Esophagus muscularis mucosa (tissue), 4 donors: ENCODE results near the gene PAQR4. TPM values are rescaled to one million over a fixed set of nuclear protein-coding genes. Genes with fewer than 3 reads are reported as not detected.

ENCODE experiments used
- DNase-seq: peaks from one replicate; pipeline ENCODE4 v3.0.0-alpha.2; 2017; ENCODE audit errors: extremely low spot score
- H3K27ac ChIP-seq, 4 donors: fragments of 200-600 bp; sonication (generic); replicated peaks in 1 of 4; 1 replicate in 3 of 4; 2 replicates in 1 of 4; pipeline ENCODE4 v1.5.1; 2016 to 2019; ENCODE audit warnings: mild to moderate bottlenecking in 1 of 4
- H3K27me3 ChIP-seq, 4 donors: fragments of 200-600 bp; sonication (generic); one replicate each; pipeline versions ENCODE4 v1.5.1 to v1.6.0; 2016 to 2019
- H3K36me3 ChIP-seq, 4 donors: fragments of 200-600 bp; sonication (generic); one replicate each; pipeline ENCODE4 v1.5.1; 2016 to 2019
- H3K4me1 ChIP-seq, 4 donors: fragments of 200-600 bp; sonication (generic); one replicate each; pipeline ENCODE4 v1.5.1; 2016 to 2019
- H3K4me3 ChIP-seq, 4 donors: fragments of 200-600 bp; sonication (generic); 1 replicate in 2 of 4; 2 replicates in 2 of 4; pipeline ENCODE4 v1.5.1; 2016 to 2019; ENCODE audit warnings: mild to moderate bottlenecking in 4 of 4, moderate library complexity in 1 of 4
- H3K9me3 ChIP-seq, 4 donors: fragments of 200-600 bp; sonication (generic); 1 replicate in 3 of 4; 2 replicates in 1 of 4; pipeline ENCODE4 v1.5.1; 2016 to 2019
- EP300 ChIP-seq: sonication (generic); formaldehyde crosslinking; IDR thresholded peaks from one replicate; pipeline ENCODE4 v1.6.1; 2017; ENCODE audit warnings: antibody characterized with exemption
- POLR2A ChIP-seq: fragments of 450-650 bp; IDR thresholded peaks from one replicate; pipeline ENCODE4 v1.6.1; 2017; ENCODE audit warnings: antibody characterized with exemption, moderate library complexity, mild to moderate bottlenecking, low read depth
- POLR2AphosphoS5 ChIP-seq, 2 donors: sonication (generic); formaldehyde crosslinking; IDR thresholded peaks; one replicate each; pipeline ENCODE4 v1.6.1; 2017; ENCODE audit warnings: antibody characterized with exemption in 2 of 2
- WGBS: methylation state at CpG from one replicate; pipeline ENCODE4 v1.1.5; 2018; 5-methylcytosine and 5-hydroxymethylcytosine counted together
- intact Hi-C: fragments of 100-400 bp; cut with DNase I; formaldehyde crosslinking; loops from one replicate; pipeline ENCODE4 v1.15.1; 2023
- total RNA-seq, 4 donors: library from RNA; depleted of rRNA; stranded (reverse); fragments of >200 nt; gene quantifications; one replicate each; pipeline versions ENCODE4 v1.1.0 to v1.2.1, GENCODE V29; 2016
- TF ChIP-seq, protein P1 (sequence below), 3 experiments: fragments of 200-600 bp in 2 of 3; fragments of 450-650 bp in 1 of 3; sonication (generic) in 2 of 3; IDR thresholded peaks; one replicate each; pipeline ENCODE4 v1.5.1; 2017 to 2019; ENCODE audit warnings: antibody characterized with exemption in 3 of 3, mild to moderate bottlenecking in 2 of 3, moderate library complexity in 1 of 3

Gene PAQR4
- total RNA-seq, 4 donors from 2014 or later, result 2.2 to 7.5 (median 4.7) TPM

DNA sequence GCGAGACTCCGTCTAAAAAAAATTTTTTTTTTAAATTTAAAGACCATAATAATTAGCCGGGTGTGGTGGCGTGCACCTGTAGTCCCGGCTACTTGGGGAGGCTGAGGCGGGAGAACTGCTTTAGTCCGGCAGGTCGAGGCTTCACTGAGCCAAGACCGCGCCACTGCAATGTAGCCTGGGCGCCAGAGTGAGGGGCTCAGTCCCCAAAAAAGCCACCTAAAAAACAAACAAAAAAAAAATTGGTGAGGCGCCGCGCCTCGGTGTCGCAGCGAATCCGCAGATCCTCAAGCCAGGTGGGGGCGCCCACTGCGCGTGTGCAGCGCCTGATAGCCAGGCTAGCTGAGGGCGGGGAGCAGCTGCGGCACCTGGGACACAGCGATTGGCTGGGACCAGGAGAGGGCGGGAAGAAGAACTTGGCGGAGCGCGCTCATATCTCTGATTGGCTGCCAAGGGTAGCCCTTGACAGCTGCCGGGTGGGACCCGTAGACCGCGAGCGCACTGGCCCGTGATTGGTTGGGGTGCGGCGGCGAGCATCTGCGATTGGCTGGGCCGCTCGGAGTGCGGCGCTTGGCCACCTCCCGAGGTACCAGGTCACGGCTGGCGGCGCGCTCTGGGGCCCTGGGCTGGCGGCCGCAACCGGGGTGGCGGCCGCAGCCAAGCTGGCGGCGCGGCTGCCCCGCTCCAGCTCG, 34.6 kb downstream of the PAQR4 start:
- Histone ChIP-seq H3K4me3 (peak overlapping the region; percentile 38 to 66 (median 42)), H3K4me1 (peaks cover 3 to 18% (median 12%) of the 10 kb centered on the region in 4 donors), H3K27ac (no peak overlapping the region), H3K27me3 (peaks cover 0 to 71% (median 5%) of the 10 kb centered on the region in 4 donors), H3K9me3 (no peaks in the 10 kb centered on the region), H3K36me3 (no peaks in the 10 kb centered on the region)
- peak; percentile 99 for DNase-seq
- intact Hi-C loops, result loop anchor here (1.0 kb wide), 1 partner anchor 25 kb away; no protein-coding TSS in a partner anchor
- WGBS, result 16% methylated on average over 25 of the region's 58 CpGs
- TF ChIP-seq POLR2A (no peak), EP300 (no peak), POLR2AphosphoS5 (IDR thresholded peaks at IDR 0.05) (peak; percentile 20 to 86)
- TF ChIP-seq, protein P1, sequence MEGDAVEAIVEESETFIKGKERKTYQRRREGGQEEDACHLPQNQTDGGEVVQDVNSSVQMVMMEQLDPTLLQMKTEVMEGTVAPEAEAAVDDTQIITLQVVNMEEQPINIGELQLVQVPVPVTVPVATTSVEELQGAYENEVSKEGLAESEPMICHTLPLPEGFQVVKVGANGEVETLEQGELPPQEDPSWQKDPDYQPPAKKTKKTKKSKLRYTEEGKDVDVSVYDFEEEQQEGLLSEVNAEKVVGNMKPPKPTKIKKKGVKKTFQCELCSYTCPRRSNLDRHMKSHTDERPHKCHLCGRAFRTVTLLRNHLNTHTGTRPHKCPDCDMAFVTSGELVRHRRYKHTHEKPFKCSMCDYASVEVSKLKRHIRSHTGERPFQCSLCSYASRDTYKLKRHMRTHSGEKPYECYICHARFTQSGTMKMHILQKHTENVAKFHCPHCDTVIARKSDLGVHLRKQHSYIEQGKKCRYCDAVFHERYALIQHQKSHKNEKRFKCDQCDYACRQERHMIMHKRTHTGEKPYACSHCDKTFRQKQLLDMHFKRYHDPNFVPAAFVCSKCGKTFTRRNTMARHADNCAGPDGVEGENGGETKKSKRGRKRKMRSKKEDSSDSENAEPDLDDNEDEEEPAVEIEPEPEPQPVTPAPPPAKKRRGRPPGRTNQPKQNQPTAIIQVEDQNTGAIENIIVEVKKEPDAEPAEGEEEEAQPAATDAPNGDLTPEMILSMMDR (IDR thresholded peaks at IDR 0.05), result peak; percentile 59 to 85 (median 67)

DNA sequence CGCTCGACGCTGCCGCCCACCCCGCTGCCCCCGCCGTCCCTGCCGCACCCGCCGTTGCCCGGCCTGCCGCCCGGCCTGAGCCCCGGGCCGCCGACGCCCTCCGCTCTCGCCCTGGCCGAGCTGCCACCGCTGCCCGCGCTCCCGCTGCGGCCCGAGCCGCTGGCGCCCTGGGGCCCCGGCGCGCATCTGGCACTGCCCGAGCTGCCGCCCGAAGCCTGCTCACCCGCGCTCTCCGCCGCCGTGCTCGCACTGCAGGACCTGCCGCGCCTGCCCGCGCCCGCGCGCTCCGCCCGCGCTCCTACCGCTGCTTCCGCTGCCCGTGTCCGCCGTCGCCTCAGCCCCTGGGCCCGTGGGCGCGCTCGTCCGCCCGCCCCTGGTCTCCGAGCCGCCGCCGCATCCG, 35.2 kb downstream of the PAQR4 start:
- intact Hi-C loops, result no loop called here
- Histone ChIP-seq H3K4me3 (peak overlapping the region; percentile 38 to 66 (median 42)), H3K27me3 (peaks cover 0 to 73% (median 8%) of the 10 kb centered on the region in 4 donors), H3K36me3 (no peaks in the 10 kb centered on the region), H3K27ac (no peak overlapping the region), H3K4me1 (peaks cover 3 to 18% (median 12%) of the 10 kb centered on the region in 4 donors), H3K9me3 (no peaks in the 10 kb centered on the region)
- no peak for DNase-seq
- TF ChIP-seq, protein P1 (IDR thresholded peaks at IDR 0.05), result no peak
- TF ChIP-seq POLR2A (no peak), POLR2AphosphoS5 (IDR thresholded peaks at IDR 0.05) (no peak)
- no CpG with 5 or more reads among the region's 67 CpGs for WGBS

DNA sequence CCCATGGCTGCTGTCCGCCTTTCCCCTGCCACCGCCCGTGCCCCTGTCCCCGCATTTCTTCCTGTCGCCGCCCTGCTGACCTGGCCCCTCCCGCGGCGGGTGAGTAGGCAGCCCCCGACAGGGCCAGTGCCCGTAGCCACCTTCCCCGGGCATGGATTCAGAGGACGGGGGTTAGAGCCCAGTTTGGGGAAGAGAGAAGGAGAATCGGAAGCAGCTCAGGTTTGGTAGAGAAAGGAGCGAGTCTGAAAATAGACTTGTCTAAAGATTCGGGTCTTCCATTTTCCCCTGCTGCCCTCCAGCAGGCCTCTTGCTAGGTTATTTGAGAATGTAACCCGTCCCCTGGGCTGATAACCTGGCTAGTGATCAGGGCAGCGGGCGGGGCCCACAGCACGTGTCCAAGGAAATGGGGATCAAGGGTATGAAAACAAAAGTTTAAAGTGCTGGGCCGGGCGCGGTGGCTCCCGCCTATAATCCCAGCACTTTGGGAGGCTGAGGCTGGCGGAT, 35.7 kb downstream of the PAQR4 start:
- Histone ChIP-seq H3K27me3 (peaks cover 0 to 75% (median 8%) of the 10 kb centered on the region in 4 donors), H3K36me3 (no peaks in the 10 kb centered on the region), H3K9me3 (no peaks in the 10 kb centered on the region), H3K27ac (no peak overlapping the region), H3K4me1 (peaks cover 3 to 18% (median 12%) of the 10 kb centered on the region in 4 donors), H3K4me3 (peak overlapping the region; percentile 38 to 66 (median 42))
- no peak for DNase-seq
- intact Hi-C loops, result no loop called here
- TF ChIP-seq, protein P1 (IDR thresholded peaks at IDR 0.05), result no peak
- TF ChIP-seq EP300 (no peak), POLR2A (no peak), POLR2AphosphoS5 (IDR thresholded peaks at IDR 0.05) (no peak)
- 8% methylated on average over 21 of the region's 25 CpGs for WGBS

DNA sequence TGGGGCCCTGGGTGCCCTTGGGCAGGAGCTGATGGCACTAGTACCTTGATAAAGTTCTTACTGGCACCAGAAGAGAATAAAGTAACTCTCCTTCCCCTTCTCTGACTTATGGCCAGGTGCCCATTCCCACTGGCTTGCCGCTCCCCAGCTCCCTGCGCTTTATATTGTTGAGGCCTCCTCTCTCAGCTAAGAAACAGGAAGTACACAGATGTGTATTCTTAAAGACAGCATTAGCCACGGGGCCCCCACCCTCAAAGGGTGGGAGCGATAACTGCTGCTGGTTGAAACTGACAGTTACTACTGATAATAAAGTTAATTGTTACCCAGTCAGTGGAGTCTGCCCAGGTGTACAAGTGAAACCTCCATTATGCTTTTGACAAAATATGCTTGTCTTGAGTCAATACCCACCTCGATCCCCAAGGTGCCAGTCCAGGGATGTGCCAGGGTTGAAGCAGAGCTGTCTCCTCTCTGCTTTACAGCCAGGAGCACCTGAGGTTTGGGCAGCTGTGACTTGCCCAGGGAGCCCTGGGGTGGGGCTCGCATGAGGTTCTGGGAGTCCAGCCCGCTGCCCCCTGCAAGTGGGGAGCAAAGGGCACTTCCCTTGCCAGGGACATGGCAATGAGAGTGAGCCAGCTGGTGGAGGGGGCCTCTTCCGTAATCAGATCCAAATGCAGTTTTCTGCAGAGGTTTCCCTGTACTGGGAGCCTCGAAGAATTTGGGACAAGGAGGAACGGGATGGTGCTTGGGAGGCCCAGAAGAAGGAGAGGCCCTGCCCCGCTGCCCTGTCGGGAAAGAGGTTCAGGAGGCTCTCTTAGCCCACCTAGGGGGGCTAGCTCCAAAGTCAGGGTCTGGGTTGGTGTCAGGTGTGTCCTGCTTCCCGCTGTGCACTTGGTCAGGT, 38.2 kb downstream of the PAQR4 start:
- Histone ChIP-seq H3K4me3 (peak overlapping the region in 1 of 4 donors; percentile 16), H3K9me3 (no peaks in the 10 kb centered on the region), H3K36me3 (no peaks in the 10 kb centered on the region), H3K4me1 (peaks cover 3 to 18% (median 12%) of the 10 kb centered on the region in 4 donors), H3K27ac (no peak overlapping the region), H3K27me3 (peaks cover 0 to 84% (median 17%) of the 10 kb centered on the region in 4 donors)
- TF ChIP-seq, protein P1 (IDR thresholded peaks at IDR 0.05), result no peak
- TF ChIP-seq POLR2A, result no peak
- no peak for TF ChIP-seq POLR2AphosphoS5 (IDR thresholded peaks at IDR 0.05)
- TF ChIP-seq EP300, result no peak
- 53% methylated on average over 10 of the region's 13 CpGs for WGBS
- DNase-seq, result no peak
- intact Hi-C loops, result no loop called here
